GM19193 (cell line): ENCODE data around the gene TCIRG1.

Experiments
- POLR2A ChIP-seq: IDR thresholded peaks from 4 replicates; pipeline ENCODE4 v1.6.1; 2011; ENCODE audit not compliant: insufficient read depth, insufficient read length; ENCODE audit errors: extremely low read depth

The TCIRG1 gene

GRCh38 chr11:68099474-68100405 lies 60.9 kb downstream of the TCIRG1 start:
- TF ChIP-seq POLR2A: no peak
